ENCODE measurements around the gene UBAC2.

DNA sequence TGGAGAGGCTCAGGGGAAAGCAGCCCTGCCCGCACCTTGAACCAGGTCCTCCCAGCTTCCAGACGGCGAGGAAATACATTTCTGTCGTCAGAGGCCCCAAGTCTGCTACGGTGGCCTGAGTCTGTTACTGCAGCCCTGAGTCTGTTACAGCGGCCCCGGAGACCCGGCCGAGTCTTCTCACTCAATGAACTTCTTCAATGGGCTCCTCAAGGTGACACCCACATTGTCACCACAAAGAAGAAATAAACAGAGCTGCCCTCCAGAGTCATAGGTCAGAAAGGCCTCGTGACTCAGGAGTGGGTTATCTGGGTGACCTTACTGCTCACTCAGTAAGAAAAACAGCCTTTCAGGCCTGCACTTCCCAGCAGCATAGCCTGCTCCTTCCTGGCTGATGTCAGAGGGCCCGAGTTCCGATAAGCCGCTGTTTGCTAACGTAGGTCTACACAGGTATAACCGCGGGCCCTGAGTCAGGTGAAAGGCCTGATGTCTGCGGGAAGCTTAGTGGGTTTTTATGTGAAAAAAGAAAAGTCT, 233.7 kb downstream of the UBAC2 start:
- TF ChIP-seq, protein P1, sequence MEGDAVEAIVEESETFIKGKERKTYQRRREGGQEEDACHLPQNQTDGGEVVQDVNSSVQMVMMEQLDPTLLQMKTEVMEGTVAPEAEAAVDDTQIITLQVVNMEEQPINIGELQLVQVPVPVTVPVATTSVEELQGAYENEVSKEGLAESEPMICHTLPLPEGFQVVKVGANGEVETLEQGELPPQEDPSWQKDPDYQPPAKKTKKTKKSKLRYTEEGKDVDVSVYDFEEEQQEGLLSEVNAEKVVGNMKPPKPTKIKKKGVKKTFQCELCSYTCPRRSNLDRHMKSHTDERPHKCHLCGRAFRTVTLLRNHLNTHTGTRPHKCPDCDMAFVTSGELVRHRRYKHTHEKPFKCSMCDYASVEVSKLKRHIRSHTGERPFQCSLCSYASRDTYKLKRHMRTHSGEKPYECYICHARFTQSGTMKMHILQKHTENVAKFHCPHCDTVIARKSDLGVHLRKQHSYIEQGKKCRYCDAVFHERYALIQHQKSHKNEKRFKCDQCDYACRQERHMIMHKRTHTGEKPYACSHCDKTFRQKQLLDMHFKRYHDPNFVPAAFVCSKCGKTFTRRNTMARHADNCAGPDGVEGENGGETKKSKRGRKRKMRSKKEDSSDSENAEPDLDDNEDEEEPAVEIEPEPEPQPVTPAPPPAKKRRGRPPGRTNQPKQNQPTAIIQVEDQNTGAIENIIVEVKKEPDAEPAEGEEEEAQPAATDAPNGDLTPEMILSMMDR (conservative IDR thresholded peaks at IDR 0.05; ENCODE audit: low read length) = no peak
- no peak for TF ChIP-seq EZH2phosphoT487 (IDR thresholded peaks at IDR 0.05; ENCODE audit: borderline replicate concordance, low read depth, low read length)

Measured in OCI-LY7 (cell line).